HT-29 (cell line): ENCODE data around the gene SLC4A1. TPM values are rescaled to one million over a fixed set of nuclear protein-coding genes. Genes with fewer than 3 reads are reported as not detected.

Source experiments
- DNase-seq: peaks from one replicate; pipeline ENCODE4 v3.0.0-alpha.2; 2015; ENCODE audit warnings: low spot score
- total RNA-seq: library from RNA; depleted of rRNA; stranded (reverse); fragments of >200 nt; shearing (Covaris generic); gene quantifications from 2 replicates; pipeline ENCODE4 v1.2.3, GENCODE V29; 2014

Gene SLC4A1
- total RNA-seq, 1 experiment from 2014 or later = not detected

- peak; percentile 67 for DNase-seq
Measured at GRCh38 chr17:44221084-44221861, 46.7 kb downstream of the SLC4A1 start.

- peak; percentile 38 for DNase-seq
Measured at GRCh38 chr17:44220213-44221083, 47.5 kb downstream of the SLC4A1 start.

DNA sequence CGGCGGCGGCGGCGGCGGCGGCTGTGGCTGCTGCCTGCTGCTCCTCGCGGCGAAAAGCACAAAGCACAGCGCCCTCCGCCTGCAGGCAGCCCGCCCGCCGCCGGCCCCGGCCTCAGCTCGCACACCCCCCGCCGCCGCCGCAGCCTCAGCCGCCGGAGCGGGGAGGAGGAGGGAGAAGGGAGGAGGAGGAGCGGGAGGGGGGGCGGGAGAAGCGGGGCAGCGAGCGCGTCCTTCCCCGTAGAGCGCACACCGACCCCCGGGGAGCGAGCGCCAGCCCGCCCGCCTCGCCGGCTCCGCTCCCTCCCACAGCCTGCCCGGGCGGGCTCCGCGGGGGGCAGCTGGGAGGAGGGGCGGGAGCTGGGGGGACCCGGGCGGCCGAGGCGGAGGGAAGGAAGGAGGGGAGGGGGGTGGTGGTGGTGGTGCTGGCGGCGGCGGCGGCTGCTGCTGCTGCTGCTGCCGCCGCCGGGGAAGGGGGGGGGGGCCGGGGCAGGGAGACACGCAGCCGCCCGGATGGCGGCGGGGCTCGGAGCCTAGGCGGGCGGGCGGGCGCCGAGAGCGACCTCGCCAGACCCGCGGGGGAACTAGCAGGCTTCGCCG, 48.2 kb downstream of the SLC4A1 start, which contains the start of gene UBTF:
UBTF (minus strand) TSS at position 60 of the 597 bp plus-strand sequence. CDS start 1,446 bp downstream, outside the sequence.
- peak; percentile 46 for DNase-seq

- DNase-seq = peak; percentile 68
Measured at GRCh38 chr17:44219108-44219615, 48.8 kb downstream of the SLC4A1 start.

- peak; percentile 89 for DNase-seq
Measured at GRCh38 chr17:44218344-44219107, 49.4 kb downstream of the SLC4A1 start.

DNA sequence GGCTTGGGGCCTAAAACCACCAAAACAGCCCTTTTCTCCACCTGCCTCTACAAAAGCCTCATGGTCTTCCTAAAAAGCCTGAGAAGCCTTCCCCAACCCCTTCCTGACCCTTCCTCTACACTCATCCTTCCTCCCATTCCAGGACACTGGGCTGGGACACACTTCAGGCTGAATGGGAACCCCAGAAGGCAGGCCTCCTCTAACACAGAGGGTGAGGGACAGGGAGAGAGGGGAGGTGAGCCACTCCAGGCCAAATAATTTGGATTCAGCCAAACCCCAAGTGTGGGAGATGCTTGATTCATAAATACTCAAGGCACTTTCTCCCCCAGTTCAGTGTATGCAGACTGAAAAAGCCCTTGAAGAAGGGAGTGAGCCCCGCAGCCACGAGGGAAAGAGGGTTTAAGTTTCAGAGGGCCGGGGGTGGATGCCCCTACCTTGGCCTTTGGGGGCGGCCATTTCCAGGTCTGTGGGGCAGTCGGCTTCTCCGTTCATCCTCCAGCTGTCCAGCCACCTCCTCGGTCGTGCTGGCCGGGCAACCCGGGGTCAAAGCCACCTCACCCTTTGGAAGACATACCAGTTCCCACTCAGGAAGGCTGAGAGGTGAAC, 50.1 kb downstream of the SLC4A1 start:
- DNase-seq = no peak

GRCh38 chr17:44216694-44217093, 51.2 kb downstream of the SLC4A1 start:
- DNase-seq = no peak

- no peak for DNase-seq
Measured at GRCh38 chr17:44216173-44216572, 51.8 kb downstream of the SLC4A1 start.

DNA sequence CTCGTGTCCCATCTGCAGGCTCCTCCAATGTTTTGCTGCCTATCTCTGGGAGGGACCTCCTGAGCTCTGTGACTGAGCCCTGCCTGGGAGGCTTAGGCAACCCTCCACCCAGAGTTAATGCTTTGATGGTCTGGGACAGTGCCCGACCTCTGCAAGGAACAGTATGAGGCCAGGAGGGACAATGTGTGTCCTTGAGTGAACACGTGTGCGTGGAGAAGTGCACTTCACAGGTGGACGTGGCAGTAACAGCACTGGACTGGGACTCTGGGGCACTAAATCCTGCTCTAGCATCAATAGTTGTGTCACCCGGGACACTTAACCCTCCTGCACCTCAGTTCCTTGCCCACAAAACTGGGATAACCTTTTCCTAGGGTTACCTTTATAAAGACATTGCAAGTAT, 53.0 kb downstream of the SLC4A1 start:
- no peak for DNase-seq

DNA sequence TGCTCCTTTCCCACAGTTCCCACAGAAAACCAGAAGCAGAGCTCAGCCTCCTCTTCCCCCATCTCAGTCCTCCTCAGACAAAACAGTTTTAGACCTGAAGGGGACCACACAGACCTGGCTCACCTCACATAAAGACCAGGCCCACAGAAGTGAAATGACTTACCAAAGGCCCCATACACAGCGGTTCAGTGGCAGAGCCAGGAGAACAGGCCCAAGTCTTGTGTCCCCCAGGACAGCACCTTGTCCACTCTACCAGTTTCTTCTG, 53.8 kb downstream of the SLC4A1 start:
- no peak for DNase-seq

DNA sequence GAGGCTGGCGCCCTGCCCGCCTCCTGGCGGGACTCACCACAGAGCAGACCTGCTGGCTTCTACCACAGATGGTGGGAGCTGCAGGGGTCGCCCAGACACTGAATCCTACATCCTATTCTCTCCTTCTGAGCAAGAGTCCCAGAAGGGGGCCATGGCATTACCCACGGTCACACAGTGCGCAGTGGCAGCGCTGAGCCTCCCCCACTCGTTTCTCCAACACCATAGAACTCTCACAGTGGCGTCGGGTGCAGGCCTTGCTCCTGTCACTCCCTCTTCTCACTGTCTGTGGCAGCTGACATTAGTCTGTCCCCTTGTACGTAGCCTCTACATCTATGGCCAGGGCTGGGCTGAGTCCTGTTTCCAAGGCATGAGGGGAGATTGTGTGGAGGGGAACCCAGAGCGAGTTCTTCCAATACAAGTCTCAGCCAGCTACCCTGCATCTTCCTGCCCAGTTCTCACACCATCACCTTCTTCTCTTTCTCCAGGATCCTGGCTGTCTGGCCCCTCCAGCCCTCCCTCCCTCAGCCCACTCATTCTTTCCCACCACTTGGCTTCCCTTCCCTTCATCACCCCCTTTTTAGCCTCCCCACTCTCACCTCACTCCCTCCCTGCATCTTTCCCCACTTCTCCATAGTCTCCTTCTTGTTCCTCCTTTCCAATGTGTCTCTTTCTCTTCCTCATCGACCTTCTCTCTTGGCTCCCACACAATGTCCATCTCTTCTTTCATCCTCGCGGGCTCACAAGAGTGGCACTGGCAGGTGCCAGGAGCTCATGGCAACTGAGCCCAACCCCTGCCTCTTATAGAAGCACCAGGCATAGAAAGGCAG, 54.3 kb downstream of the SLC4A1 start:
- DNase-seq = no peak

- no peak for DNase-seq
Measured at GRCh38 chr17:44212507-44213402, 55.2 kb downstream of the SLC4A1 start.

GRCh38 chr17:44211281-44212265, 56.4 kb downstream of the SLC4A1 start:
- DNase-seq = no peak

- peak; percentile 85 for DNase-seq
Measured at GRCh38 chr17:44210342-44211192, 57.4 kb downstream of the SLC4A1 start.

- DNase-seq = no peak
Measured at GRCh38 chr17:44209786-44210341, 58.1 kb downstream of the SLC4A1 start.

DNA sequence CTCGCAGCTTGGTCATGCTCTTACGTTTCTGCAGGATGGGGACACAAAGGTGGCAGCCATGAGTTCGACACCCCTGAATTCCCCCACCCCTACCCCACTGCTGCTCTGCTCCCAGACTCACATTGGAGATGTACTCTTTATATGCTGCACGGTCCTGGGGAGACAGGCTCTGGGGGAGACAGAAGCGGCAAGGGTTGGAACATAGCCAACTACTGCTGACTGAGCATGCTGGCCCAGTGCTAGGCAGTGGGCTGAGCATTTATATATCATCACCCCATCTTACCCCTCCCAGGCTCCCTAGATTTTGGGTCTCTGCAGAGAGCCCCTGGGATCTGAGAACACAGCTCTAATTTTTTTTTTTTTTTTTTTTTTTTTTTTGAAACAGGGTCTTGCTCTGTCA, 60.2 kb downstream of the SLC4A1 start:
- DNase-seq = no peak

DNA sequence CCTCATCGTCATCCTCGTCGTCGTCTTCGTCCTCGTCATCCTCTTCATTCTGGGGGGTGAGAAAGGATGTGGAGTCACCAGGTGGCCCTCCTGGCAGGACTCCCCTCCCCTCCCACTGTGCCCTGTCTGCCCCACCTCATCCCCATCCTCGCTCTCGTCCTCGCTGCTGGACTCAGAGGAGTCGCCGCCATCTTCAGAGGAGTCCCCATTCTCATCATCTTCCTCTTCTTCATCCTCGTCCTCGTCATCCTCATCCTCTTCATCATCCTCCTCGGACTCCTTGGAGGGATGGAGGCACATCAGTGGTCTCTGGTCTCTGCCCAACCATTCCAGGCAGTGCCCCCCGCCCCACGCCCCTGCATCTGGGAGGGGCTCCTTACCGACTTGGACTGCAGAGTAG, 60.6 kb downstream of the SLC4A1 start:
- no peak for DNase-seq
